Heart right ventricle (tissue), 16 donors: ENCODE measurements around the gene C9orf85. TPM values are rescaled to one million over a fixed set of nuclear protein-coding genes. Genes with fewer than 3 reads are reported as not detected.

Experiments
- ATAC-seq, 8 donors: fragments of 200-7000 bp; cut with Tn5 transposase; one replicate each; pipeline ENCODE4 v1.9.1; 2020; ENCODE audit warnings: mild to moderate bottlenecking in 8 of 8, moderate library complexity in 8 of 8, moderate number of reproducible peaks in 1 of 8
- DNase-seq, 2 donors: peaks; one replicate each; pipeline ENCODE4 v3.0.0-alpha.2; 2020
- H3K27ac ChIP-seq, 10 donors: fragments of 200-600 bp; sonication (generic) in 2 of 10; one replicate each; pipeline versions ENCODE4 v1.5.0 to v1.8.0; 2020 to 2022; ENCODE audit warnings: mild to moderate bottlenecking in 3 of 10
- H3K27me3 ChIP-seq, 7 donors: fragments of 200-600 bp; one replicate each; pipeline ENCODE4 v1.8.0; 2021 to 2022; ENCODE audit warnings: mild to moderate bottlenecking in 2 of 7
- H3K36me3 ChIP-seq, 9 donors: fragments of 200-600 bp; sonication (generic) in 1 of 9; one replicate each; pipeline versions ENCODE4 v1.5.0 to v1.8.0; 2020 to 2022; ENCODE audit warnings: mild to moderate bottlenecking in 2 of 9
- H3K4me1 ChIP-seq, 9 donors: fragments of 200-600 bp; sonication (generic) in 1 of 9; one replicate each; pipeline versions ENCODE4 v1.5.0 to v1.8.0; 2020 to 2022; ENCODE audit warnings: mild to moderate bottlenecking in 4 of 9
- H3K4me3 ChIP-seq, 10 donors: fragments of 200-600 bp; sonication (generic) in 2 of 10; one replicate each; pipeline versions ENCODE4 v1.5.0 to v1.8.0; 2020 to 2022; ENCODE audit warnings: mild to moderate bottlenecking in 7 of 10, moderate library complexity in 2 of 10
- H3K9me3 ChIP-seq, 11 donors: fragments of 200-600 bp in 10 of 11; sonication (generic) in 2 of 11; one replicate each; pipeline versions ENCODE4 v1.5.0 to v1.8.0; 2013 to 2022; ENCODE audit warnings: mild to moderate bottlenecking in 2 of 11, control low read depth in 1 of 11, moderate library complexity in 1 of 11
- WGBS, 2 donors: extraction: QIAGEN DNeasy Blood & Tissue Kit; methylation state at CpG; one replicate each; pipeline ENCODE4 v1.1.7; 2013; ENCODE audit warnings: inconsistent platforms in 1 of 2; 5-methylcytosine and 5-hydroxymethylcytosine counted together
- intact Hi-C, 10 donors: fragments of 100-400 bp; cut with DNase I; formaldehyde crosslinking; loops; one replicate each; pipeline versions ENCODE4 v1.11.1 to v1.14.2; 2022
- polyA plus RNA-seq, 2 donors: library from polyadenylated mRNA; stranded (reverse); fragments of 200-250 nt; gene quantifications; one replicate each; pipeline ENCODE4 v1.2.3, GENCODE V29; 2013
- total RNA-seq, 10 donors: library from RNA; stranded (reverse); fragmentation: NEBNext Ultra II Directional in 3 of 10; extraction: Animal tissue kit (Norgen Biotek cat#: 25700) in 3 of 10; gene quantifications; one replicate each; pipeline versions ENCODE4 v1.2.1 to v1.2.4, GENCODE V29; 2021 to 2023
- TF ChIP-seq, protein P1 (sequence below), 9 donors: fragments of 200-600 bp; sonication (generic) in 2 of 9; IDR thresholded peaks; one replicate each; pipeline versions ENCODE4 v1.5.0 to v1.8.0; 2021 to 2022; ENCODE audit warnings: antibody characterized with exemption in 9 of 9, mild to moderate bottlenecking in 5 of 9, moderate library complexity in 1 of 9
- donor health status: Arrhythmogenic right ventricular cardiomyopathy.
- donor health status: ischemic (EF 13 %, LVEDD 7.1; RV severe dilation, severe dysfunction).
- donor health status: healthy with polysubstance abuse.
- donor health status: DM: no; HTN: yes; CAD: no.
- donor health status: DM: no; HTN: no; CAD: no.
- donor health status: ischemic (EF 25% LVEDD 6.9; RV normal size, moderate dysfunction).
- donor health status: ischemic (EF 25% LVEDD 5.7; RV mildly dilated, moderate dysfunction).
- donor health status: healthy.
- donor health status: DM: yes; HTN: yes; CAD: no.
- donor health status: Ischemic cardiomyopathy.
- donor health status: ischemic (EF 35%, LVEDD 5.7; RV mildly dilated, moderate dysfunction).
- donor health status: nonischemic (EF 11% LVEDD 7.7; RV severe dilation, severe dysfunction).
- donor health status: DM: yes; HTN: yes; CAD: no.
- donor health status: PGD.
- donor health status: ischemic (EF 29% LVEDD 5.4; RV normal size, mild dysfunction).
- donor health status: nonischemic (EF 23%, LVEDD 6.1; RV moderate dilation, normal function).

C9orf85 gene
- total and polyA plus RNA-seq, 12 donors, result 3.8 to 8.5 (median 6.1) TPM

DNA sequence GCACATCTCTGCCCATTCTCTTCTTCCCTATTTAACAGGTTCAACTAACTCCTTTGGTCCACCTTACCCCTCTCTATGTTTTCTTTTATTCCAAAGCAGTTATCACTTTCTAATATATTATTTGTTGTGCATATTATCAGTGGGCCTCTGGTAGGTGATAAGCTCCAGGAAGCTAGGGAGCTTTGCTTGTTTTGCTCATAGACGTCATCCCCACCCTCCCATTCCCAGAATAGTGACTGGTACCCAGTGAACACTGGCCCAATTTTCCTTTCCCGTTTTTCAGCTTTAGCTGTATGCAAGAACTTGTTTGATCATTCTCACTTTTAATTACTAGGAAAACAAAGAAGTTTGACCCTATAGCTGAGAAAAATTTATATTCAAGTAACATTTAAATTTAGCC, 7.4 kb upstream of the C9orf85 start:
- Histone ChIP-seq H3K36me3 (peaks cover 0 to 15% (median 0%) of the 10 kb centered on the region in 9 donors), H3K4me3 (no peak overlapping the region), H3K9me3 (no peaks in the 10 kb centered on the region), H3K27me3 (no peaks in the 10 kb centered on the region), H3K4me1 (peaks cover 0 to 50% (median 20%) of the 10 kb centered on the region in 9 donors), H3K27ac (no peak overlapping the region)
- no peak for ATAC-seq
- 34 to 38% methylated on average over 2 of the region's 2 CpGs for WGBS, 2 donors
- intact Hi-C loops, result no loop called here
- TF ChIP-seq, protein P1, sequence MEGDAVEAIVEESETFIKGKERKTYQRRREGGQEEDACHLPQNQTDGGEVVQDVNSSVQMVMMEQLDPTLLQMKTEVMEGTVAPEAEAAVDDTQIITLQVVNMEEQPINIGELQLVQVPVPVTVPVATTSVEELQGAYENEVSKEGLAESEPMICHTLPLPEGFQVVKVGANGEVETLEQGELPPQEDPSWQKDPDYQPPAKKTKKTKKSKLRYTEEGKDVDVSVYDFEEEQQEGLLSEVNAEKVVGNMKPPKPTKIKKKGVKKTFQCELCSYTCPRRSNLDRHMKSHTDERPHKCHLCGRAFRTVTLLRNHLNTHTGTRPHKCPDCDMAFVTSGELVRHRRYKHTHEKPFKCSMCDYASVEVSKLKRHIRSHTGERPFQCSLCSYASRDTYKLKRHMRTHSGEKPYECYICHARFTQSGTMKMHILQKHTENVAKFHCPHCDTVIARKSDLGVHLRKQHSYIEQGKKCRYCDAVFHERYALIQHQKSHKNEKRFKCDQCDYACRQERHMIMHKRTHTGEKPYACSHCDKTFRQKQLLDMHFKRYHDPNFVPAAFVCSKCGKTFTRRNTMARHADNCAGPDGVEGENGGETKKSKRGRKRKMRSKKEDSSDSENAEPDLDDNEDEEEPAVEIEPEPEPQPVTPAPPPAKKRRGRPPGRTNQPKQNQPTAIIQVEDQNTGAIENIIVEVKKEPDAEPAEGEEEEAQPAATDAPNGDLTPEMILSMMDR (IDR thresholded peaks at IDR 0.05), result no peak
- no peak for DNase-seq

DNA sequence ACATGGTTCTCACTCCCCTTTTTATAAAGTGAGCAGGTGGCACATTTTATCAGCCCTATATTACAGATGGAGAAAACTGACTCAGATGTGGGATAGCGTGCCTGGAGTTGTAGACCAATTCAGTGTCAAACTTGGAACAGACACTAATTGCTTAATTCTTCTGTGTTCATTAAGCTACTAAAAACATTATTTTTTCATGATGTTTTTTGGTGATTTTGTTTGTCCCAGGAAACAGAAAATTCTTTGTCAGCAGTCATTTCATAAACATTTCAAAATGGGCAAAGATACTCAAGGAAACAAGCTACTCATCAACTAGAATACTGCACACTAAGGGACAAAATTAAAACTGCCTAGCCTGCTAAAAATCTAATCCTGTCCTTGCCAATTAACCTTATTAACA, 2.6 kb upstream of the C9orf85 start:
- peak overlapping the region in 7 of 10 donors; percentile 72 to 99 (median 95) for H3K4me3 ChIP-seq
- WGBS, 2 donors, result 50 to 62% methylated on average over 1 of the region's 1 CpG
- peaks cover 0 to 55% (median 40%) of the 10 kb centered on the region in 9 donors for H3K4me1 ChIP-seq
- ATAC-seq (no peak), DNase-seq (no peak)
- intact Hi-C loops, result loop anchor here in 1 of 10 donors (5.0 kb wide), 1 partner anchor 92 kb away; no protein-coding TSS in a partner anchor
- H3K27me3 ChIP-seq, result no peaks in the 10 kb centered on the region
- no peaks in the 10 kb centered on the region for H3K9me3 ChIP-seq
- no peak overlapping the region for H3K27ac ChIP-seq
- peaks cover 0 to 15% (median 0%) of the 10 kb centered on the region in 9 donors for H3K36me3 ChIP-seq
- TF ChIP-seq, protein P1 (IDR thresholded peaks at IDR 0.05), result no peak

DNA sequence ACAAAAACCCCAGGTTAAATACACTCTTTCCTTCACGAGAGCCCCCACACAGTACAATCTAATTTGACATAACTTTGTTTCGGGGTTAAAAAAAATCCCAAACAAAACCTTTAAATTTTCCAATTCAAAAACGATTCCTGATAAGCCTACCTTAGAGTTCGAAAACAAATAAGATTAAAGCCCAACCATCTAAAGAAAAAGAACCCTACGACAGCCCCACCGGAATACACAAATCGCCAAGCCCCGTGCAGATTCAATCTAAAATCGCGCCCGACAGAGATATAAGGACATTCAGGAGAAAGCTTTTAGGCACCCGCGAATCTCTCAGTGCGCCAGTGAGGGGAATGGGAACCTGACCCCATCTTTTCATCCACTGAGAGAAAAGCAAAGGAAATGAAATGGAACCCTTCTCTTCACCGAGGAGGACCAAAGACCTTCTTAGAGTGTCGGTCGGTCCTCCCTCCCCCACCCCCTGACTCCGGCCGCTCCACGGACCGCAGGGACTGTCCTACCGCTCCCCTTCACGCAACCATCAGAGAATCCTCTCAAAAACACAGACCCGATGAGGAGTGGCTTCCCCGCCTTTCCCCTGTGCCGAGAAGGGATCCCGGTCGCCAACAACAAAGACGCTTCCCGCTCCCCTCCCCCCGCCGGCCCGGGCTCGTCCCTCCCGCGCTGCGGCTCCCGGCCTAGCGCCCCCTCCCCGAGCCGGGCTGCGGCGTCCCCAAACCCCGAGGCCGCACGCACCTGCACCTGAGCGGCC, 1.4 kb upstream of the C9orf85 start:
- H3K9me3 ChIP-seq, result no peaks in the 10 kb centered on the region
- intact Hi-C loops, result loop anchor here in 8 of 10 donors (5.0 to 10.0 kb wide), 6 partner anchors 75 to 455 kb away; partner anchors contain the start of gene ZFAND5 (in 3 of the 8)
- TF ChIP-seq, protein P1 (IDR thresholded peaks at IDR 0.05), result no peak
- peak overlapping the region; percentile 82 to 98 (median 94) for H3K27ac ChIP-seq
- H3K36me3 ChIP-seq, result peaks cover 0 to 14% (median 0%) of the 10 kb centered on the region in 9 donors
- peaks cover 0 to 58% (median 43%) of the 10 kb centered on the region in 9 donors for H3K4me1 ChIP-seq
- peak in 7 of 8 donors; percentile 15 to 45 (median 21) for ATAC-seq
- 0 to 1% methylated on average over 46 to 47 of the region's 47 CpGs for WGBS, 2 donors
- DNase-seq, result peak; percentile 67 to 70
- H3K27me3 ChIP-seq, result no peaks in the 10 kb centered on the region
- H3K4me3 ChIP-seq, result peak overlapping the region; percentile 64 to 99 (median 94)

DNA sequence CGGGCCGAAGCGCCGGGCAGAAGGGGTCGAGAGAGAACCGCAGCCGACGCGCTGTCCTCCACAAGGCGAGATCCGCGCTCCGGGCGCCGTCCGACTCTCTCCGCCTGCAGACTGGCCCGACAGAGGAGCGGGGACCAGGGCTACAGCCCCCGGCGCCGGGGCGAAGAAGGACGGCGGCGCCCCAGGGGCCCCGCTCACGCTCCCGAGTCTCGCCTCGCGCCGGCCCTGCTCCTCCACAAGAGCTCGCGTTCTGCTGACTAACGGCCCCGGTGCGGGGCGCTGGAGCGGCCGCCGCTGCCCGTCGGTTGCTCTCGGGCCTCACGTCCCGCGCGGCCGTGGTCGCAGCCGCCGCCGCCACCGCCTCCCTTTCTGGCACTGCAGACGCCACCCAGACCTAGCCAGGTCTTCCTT, 784 bp upstream of the C9orf85 start:
- Histone ChIP-seq H3K4me1 (peaks cover 0 to 58% (median 43%) of the 10 kb centered on the region in 9 donors), H3K27ac (peak overlapping the region; percentile 82 to 98 (median 94)), H3K4me3 (peak overlapping the region; percentile 64 to 99 (median 94)), H3K9me3 (no peaks in the 10 kb centered on the region), H3K36me3 (peaks cover 0 to 9% (median 0%) of the 10 kb centered on the region in 9 donors), H3K27me3 (no peaks in the 10 kb centered on the region)
- DNase-seq, result no peak
- TF ChIP-seq, protein P1 (IDR thresholded peaks at IDR 0.05), result no peak
- WGBS, 2 donors, result 0% methylated on average over 48 to 56 of the region's 56 CpGs
- peak in 7 of 8 donors; percentile 4 to 53 (median 22) for ATAC-seq
- intact Hi-C loops, result loop anchor here in 7 of 10 donors (5.0 to 10.0 kb wide), 6 partner anchors 74 to 454 kb away; partner anchors contain the start of gene ZFAND5 (in 3 of the 7)
